Iris pigment epithelial cell (primary cell): Measurements from ENCODE around the gene THAP4.
A peak's percentile ranks its signal among the peaks of the same experiment; 100 is the strongest.
"Not testable (repeated sequence)": the region's sequence is repeated elsewhere in the genome, so short reads cannot be mapped to it uniquely, and the experiment has no call there.

Experiments
- DNase-seq: peaks from one replicate; pipeline ENCODE4 v3.0.0-alpha.2; 2011; ENCODE audit warnings: low read depth

The THAP4 gene

GRCh38 chr2:241612156-241613016 lies 24.6 kb downstream of the THAP4 start:
- DNase-seq: no peak

- no peak for DNase-seq
These were observed 25.9 kb downstream of the THAP4 start for GRCh38 chr2:241611062-241611461.

DNA sequence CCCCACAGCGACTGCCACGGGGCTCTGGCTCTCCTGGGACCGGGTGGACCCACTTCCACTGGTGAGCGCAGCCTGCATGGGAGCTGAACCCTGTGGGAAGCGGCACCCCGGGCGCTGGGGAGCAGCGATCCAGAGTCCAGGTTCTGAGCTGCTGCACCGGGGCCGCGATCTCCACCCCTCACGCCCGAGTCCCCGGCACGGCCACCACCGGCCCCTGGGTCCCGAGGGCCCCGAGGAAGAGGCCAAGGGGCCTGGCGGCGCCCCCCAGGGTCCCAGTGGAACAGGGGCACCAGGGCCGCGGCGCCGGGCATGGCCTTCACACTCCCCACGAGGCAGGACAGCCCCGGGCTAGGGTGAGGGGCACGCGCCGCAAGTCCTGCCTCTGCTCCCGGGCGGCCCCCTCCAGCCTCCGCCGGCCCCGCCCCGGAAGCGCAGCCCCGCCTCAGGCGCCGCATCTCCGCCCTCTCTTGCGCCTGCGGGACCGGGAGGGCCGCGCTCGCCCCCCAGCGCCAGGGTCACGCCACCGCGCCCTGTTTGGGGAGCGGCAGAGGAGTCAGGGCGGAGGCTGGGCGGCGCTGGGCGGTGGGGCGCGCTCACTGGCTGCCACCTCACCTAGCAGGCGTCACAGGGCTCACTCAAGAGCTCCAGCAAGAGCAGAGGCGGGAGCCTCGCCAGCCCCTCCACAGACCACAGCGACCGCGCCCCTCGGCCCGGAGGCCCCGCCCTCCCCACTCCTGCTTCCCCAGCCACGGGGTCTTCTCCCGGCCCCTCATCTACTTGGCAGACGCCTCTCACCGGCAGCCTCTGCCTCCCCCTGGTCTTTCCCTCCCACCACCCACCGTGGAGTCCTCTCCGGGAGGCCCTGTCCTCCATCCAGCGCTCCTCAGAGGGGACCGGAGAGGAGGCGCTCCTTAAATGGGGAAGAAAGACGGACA lies 26.8 kb downstream of the THAP4 start:
- DNase-seq: peak; percentile 88

DNA sequence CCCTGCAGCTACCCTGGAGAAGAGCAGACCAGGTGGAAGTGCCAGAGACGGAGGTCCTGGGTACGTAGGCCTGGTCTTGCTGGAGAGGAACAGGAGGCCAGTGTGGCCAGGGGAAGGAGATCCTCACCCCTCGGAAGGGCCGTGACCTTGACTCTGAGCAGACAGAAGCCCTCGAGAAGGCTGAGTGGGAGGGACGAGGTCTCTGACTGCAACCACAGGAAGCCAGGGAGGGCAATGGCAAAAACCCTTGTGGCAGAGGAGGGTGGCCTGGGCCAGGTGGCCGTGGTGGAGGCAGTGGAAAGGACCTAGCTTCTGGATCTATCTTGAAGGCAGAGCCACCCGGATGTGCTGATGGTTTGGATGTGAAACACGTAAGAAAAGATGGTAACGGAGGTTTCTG lies 28.1 kb downstream of the THAP4 start:
- DNase-seq: no peak

DNA sequence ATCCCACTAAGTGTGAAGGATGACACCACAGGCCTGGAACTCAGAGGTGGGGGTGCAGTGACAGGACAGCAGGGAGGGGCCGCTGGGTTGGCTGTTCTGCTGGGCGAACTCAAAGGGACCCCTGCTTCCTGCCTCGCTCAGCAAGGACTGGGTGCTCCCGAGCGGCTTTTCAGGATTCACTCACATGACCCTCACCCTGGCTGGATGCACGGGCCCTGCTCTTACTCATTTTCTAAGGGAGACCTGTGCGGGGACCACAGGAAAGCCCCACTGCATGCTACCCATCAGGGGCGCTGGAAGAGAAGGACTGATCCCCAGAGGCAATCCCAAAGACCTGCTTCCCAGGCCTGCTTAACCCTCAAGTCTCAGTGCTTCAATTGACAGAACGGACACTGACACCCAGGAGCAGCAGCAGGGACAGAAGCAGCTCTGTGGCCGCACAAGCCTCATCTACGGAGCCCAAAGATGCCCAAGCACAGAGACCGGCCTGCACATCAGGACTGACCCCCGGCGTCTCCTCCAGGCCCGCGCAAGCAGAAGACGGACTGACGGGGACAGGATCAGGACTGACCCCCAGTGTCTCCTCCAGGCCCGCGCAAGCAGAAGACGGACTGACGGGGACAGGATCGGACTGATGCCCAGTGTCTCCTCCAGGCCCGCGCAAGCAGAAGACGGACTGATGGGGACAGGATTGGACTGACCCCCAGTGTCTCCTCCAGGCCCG lies 29.6 kb downstream of the THAP4 start:
- no peak for DNase-seq

DNA sequence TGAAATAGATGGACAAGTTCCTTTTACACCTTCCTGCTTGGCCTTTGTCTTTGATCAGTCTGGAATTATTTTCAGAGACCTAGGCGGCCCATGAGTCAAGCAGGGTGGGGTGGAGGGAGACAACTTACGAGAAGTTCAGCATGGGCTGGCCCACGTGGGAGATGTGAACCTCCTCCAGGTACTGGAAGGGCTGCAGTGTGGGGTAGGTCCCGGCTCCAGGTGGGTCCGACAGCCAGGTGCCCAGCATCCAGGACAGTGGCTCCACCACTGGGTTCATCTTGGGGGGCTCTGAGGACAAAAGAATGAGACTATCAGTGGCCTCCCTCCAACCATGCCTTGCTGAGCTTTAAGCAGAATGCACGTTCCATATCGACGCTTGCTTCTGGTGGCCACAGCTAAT lies 30.8 kb downstream of the THAP4 start:
- no peak for DNase-seq

DNA sequence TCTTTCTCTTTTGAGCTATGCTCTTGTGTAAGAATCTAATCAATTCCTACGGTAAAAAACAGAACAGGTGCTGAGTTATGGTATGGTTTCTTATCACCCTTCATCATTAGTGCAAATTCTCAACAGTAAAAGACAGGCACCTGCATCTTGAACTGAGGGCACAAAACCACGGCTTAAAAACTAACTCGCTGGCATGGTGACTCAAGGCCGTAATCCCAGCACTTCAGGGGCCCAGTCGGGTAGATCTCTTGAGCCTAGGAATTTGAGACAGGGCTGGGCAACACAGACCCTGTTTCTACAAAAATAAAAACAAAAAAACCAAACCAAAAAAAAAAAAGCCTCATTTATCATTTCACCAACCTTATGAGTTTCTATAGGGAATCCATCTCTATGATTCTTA lies 33.3 kb downstream of the THAP4 start:
- DNase-seq: no peak

GRCh38 chr2:241602720-241603119 lies 34.2 kb downstream of the THAP4 start:
- no peak for DNase-seq

DNA sequence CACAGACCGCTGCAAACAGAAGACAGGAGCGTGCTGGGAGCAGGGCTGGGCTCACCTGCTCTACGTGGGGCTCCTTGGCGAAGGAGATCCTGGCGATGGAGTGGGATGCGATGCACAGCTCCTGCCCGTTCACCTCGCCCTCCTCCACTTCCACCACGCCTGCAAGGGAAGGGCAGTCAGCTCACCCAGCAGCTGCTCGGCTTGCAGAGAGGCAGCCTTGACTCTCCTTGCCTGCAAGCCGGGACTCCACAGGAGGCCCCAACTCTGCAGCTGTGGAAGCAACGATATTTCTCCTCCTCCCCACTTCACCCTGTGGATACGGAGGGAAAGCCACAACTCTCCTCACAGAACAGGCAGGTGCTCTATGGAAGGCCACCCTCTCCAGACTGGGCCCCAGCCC lies 35.1 kb downstream of the THAP4 start:
- DNase-seq: no peak

GRCh38 chr2:241599615-241600014 lies 37.3 kb downstream of the THAP4 start:
- DNase-seq: peak; percentile 23

DNA sequence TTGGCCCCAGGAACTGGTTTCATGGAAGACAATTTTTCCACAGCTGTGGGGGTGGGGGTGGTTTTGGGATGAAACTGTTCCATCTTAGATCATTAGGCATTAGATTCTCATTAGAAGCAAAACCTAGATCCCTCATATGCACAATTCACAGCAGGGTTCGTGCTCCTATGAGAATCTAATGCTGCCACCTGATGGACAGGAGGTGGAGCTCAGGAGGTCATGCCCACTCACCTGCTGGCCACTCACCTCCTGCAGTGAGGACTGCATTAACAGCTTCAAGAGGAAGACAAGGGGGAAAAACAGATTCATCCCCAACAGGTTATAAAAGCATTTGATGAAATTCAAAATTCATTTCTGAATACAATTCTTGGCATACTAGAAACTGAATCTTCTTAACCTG lies 38.5 kb downstream of the THAP4 start:
- DNase-seq: no peak

- DNase-seq: no peak
These were observed 38.9 kb downstream of the THAP4 start for GRCh38 chr2:241598061-241598460.

DNA sequence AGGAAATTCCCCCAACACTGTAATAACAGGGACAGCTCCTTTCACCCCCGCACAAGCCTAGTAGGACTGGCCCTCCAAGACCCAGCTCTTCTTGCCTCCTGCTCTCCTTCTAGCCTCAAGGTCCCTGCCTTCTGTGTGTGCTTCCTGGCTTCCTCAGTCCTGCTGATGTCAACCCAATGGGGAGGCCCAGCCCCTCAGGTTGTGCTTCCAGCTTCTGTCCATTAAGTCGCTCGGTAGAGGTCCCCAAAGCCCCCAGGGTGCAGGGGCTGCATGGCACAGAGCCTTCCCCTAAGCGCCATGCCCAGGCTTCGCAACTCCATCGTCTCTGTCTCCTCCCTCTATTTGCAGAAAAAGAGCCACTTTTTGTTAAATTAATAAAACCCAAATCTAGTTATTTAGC lies 39.4 kb downstream of the THAP4 start:
- DNase-seq: no peak

DNA sequence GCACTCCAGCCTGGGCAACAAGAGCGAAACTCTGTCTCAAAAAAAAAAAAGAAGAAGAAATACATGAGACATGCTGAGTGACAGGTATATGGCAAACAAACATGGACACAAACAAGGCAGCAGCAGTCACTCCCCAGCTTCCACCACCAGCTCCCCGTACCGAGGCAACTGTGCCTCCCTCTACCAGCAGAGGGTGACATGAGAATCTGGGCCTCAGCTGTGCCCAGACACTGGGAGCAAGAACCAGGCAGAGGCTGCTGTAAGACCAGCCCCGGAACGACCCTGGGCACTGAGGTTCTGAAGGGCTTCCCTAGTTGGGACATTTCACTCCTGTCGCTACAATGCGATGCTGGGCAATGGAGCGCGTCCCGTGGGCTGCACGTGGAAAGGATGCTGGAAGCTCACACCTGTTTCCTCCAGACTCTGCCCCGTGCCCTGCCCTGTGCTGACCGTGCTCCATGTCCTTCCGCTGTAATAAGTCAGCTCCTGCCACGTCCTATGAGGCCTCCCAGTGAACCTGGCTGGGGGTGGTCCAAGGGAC lies 41.3 kb downstream of the THAP4 start:
- no peak for DNase-seq

DNA sequence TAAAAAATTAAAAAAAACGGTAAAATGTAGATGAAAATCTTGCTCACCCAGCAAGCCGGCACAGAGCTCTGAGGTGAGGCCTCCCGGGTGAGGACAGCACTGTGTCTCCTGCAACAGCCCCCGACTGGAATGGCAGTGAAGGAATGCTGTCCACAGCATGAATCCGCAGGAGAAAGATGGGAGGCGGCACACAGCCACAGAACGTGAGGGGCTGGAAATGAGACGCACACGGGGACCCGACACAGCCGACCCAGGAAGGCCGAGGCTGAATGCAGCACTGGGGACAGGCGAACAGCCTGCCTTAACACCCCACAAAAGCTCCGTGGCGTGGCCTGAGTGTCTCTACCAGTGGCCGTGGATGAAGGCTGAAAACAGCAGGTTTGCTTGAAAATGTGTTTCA lies 43.7 kb downstream of the THAP4 start:
- DNase-seq: no peak

DNA sequence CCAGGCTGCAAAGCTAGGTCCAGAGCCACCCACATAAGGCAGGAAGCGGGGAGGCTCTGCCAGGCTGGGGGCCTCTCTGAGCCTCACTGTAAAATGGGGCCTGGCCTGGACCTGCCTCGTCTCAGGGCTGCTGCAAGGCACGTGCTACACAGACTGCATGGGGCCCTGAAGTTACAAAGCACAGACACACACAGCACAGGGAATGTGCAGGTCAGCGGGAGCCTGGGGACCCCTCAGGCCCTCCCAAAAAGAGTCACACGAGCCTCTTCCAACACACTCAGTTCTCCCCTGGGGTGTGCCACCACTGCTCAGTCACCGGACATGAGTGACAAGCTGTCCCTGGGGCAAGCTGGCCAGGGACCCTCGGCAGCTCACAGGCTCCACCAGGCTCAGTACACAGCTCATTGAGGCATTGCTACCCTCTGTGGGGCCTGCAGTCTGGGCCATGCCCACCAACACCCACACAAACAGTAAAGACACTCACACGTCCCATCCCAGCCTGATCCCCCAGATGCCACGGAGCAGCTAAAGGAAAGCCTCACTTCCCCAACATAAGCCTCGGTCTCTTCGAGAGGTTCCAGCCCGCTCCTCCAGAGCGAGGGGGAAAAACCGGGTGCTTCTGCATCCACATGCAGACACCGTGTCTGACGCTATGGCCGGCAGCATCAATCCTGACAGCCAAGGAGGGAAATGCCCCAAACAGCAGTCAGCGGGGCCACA lies 44.7 kb downstream of the THAP4 start:
- DNase-seq: no peak

DNA sequence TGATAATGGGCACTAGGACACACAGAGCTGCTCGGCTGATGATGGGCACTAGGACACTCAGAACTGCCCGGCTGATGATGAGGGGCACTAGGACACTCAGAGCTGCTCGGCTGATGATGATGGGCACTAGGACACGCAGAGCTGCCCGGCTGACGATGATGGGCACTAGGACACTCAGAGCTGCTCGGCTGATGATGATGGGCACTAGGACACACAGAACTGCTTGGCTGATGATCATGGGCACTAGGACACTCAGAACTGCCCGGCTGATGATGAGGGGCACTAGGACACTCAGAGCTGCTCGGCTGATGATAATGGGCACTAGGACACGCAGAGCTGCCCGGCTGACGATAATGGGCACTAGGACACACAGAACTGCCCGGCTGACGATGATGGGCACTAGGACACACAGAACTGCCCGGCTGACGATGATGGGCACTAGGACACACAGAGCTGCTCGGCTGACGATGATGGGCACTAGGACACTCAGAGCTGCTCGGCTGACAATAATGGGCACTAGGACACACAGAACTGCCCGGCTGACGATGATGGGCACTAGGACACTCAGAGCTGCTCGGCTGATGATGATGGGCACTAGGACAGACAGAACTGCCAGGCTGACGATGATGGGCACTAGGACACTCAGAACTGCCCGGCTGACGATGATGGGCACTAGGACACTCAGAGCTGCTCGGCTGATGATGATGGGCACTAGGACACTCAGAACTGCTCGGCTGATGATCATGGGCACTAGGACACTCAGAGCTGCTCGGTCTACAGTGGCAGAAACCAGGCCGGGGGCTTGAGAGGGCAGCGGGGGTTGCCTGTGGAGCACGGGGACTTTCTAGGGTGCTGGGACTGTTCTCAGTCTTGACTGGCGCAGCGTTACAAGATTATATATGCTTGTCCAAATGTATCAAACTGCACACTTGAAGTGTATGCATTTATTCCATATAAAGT lies 46.2 kb downstream of the THAP4 start:
- not testable (repeated sequence) for DNase-seq

DNA sequence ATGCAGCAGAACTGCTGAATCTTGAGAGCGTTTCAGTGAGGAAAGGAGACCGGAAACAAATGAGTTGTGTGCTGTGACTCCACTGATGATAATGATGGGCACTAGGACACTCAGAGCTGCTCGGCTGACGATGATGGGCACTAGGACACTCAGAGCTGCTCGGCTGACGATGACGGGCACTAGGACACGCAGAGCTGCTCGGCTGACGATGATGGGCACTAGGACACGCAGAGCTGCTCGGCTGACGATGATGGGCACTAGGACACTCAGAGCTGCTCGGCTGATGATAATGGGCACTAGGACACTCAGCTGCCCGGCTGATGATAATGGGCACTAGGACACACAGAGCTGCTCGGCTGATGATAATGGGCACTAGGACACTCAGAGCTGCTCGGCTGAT lies 47.1 kb downstream of the THAP4 start:
- DNase-seq: not testable (repeated sequence)

- DNase-seq: no peak
These were observed 50.2 kb downstream of the THAP4 start for GRCh38 chr2:241586564-241587264.

- peak; percentile 64 for DNase-seq
These were observed 52.5 kb downstream of the THAP4 start for GRCh38 chr2:241584436-241584835.
